K562 (cell line): ENCODE results near the gene ST7. TPM values are rescaled to one million over a fixed set of nuclear protein-coding genes. Genes with fewer than 3 reads are reported as not detected.

Experiments
- BRD4 ChIP-seq: fragments of 200-600 bp; sonication (generic); IDR thresholded peaks from 2 replicates; pipeline ENCODE4 v1.6.1; 2017; ENCODE audit warnings: inconsistent platforms
- CTBP1 ChIP-seq: fragments of 450-650 bp; IDR thresholded peaks from 2 replicates; pipeline ENCODE4 v1.6.1; 2016; ENCODE audit warnings: borderline replicate concordance
- ELF2 ChIP-seq: fragments of 250-450 bp; sonication (Bioruptor Pico); IDR thresholded peaks from 2 replicates; pipeline ENCODE4 v1.5.0; 2021; ENCODE audit warnings: mild to moderate bottlenecking
- FOXJ2 ChIP-seq: fragments of 200-800 bp; sonication (Bioruptor generic); IDR thresholded peaks from 2 replicates; pipeline ENCODE4 v1.6.1; 2016; ENCODE audit warnings: missing genetic modification characterization, missing compliant biosample characterization
- GABPB2 ChIP-seq: fragments of 250-450 bp; sonication (Bioruptor Pico); conservative IDR thresholded peaks from 2 replicates; pipeline ENCODE4 v1.5.1; 2021; ENCODE audit warnings: mild to moderate bottlenecking
- HDAC2 ChIP-seq: fragments of 450-650 bp; IDR thresholded peaks from 2 replicates; pipeline ENCODE4 v1.6.1; 2016; ENCODE audit warnings: mild to moderate bottlenecking
- HMG20A ChIP-seq: fragments of 450-650 bp; formaldehyde crosslinking; conservative IDR thresholded peaks from 2 replicates; pipeline ENCODE4 v1.4.0; 2020; ENCODE audit warnings: mild to moderate bottlenecking, mixed read lengths
- RNF2 ChIP-seq: sonication (generic); IDR thresholded peaks from 2 replicates; pipeline ENCODE4 v1.6.1; 2016
- TAF9B ChIP-seq: fragments of 450-650 bp; IDR thresholded peaks from 2 replicates; pipeline ENCODE4 v1.6.1; 2018; ENCODE audit warnings: mild to moderate bottlenecking; ENCODE audit not compliant: partially characterized antibody
- XRCC4 ChIP-seq: IDR thresholded peaks from one replicate; pipeline ENCODE4 v1.6.1; 2011; ENCODE audit not compliant: insufficient read depth, insufficient read length; ENCODE audit errors: extremely low read depth
- ZBTB7A ChIP-seq: IDR thresholded peaks from 2 replicates; pipeline ENCODE4 v1.6.1; 2011; ENCODE audit warnings: low read depth, mild to moderate bottlenecking, low read length, moderate library complexity, borderline replicate concordance; ENCODE audit not compliant: control insufficient read depth
- ZNF3 ChIP-seq: fragments of 250-450 bp; sonication (Bioruptor Pico); IDR thresholded peaks from 2 replicates; pipeline ENCODE4 v1.5.0; 2021; ENCODE audit warnings: mild to moderate bottlenecking, moderate library complexity
- ZNF408 ChIP-seq: fragments of 250-450 bp; sonication (Bioruptor Pico); IDR thresholded peaks from 2 replicates; pipeline ENCODE4 v1.4.0; 2020; ENCODE audit warnings: low read depth, mild to moderate bottlenecking, moderate library complexity
- ZNF644 ChIP-seq: fragments of 200-800 bp; sonication (Bioruptor generic); IDR thresholded peaks from 2 replicates; pipeline ENCODE4 v1.6.1; 2016; ENCODE audit warnings: low read depth, missing genetic modification characterization, missing compliant biosample characterization
- polyA plus RNA-seq, 8 experiments: library from polyadenylated mRNA; depleted of rRNA in 4 of 8; stranded (reverse) in 5 of 8; unstranded in 3 of 8; fragments of >200 nt; fragmentation: Nextera tagmentation in 2 of 8; fragmentation: Illumina TruSeq in 1 of 8; extraction: Ambion mirVana in 2 of 8; extraction: Trizol in 1 of 8; gene quantifications; 2 replicates each; pipeline versions ENCODE4 v1.2.1 to v1.2.3, GENCODE V29; 2011 to 2014; ENCODE audit warnings: inconsistent platforms in 1 of 8, missing spikeins in 1 of 8
- total RNA-seq, 7 experiments: library from RNA; depleted of rRNA in 6 of 7; stranded (reverse); fragments of >200 nt in 6 of 7; fragmentation: Illumina TruSeq in 2 of 7; extraction: Trizol in 2 of 7; gene quantifications; 2 replicates each; pipeline versions ENCODE4 v1.2.1 to v1.2.3, GENCODE V29; 2011 to 2021; ENCODE audit warnings: low replicate concordance in 1 of 7
- TF ChIP-seq, protein P1 (sequence below), 2 experiments: fragments of 200-800 bp in 1 of 2; sonication (Bioruptor generic) in 1 of 2; sonication (generic) in 1 of 2; formaldehyde crosslinking in 1 of 2; IDR thresholded peaks in 1 of 2; conservative IDR thresholded peaks in 1 of 2; 2 replicates each; pipeline versions ENCODE4 v1.5.0 to v1.6.1; 2016 to 2020; ENCODE audit warnings: missing compliant biosample characterization in 1 of 2, missing genetic modification characterization in 1 of 2, missing genetic modification reagents in 1 of 2
- TF ChIP-seq, protein P2 (sequence below): fragments of 450-650 bp; IDR thresholded peaks from 2 replicates; pipeline ENCODE4 v1.6.1; 2016; ENCODE audit warnings: low read depth, mild to moderate bottlenecking, moderate library complexity

The ST7 gene
- total and polyA plus RNA-seq, 9 of the 15 experiments (the other 6 are each of a cell fraction or from before 2014, with no cell fraction given): 23.9 to 56.3 (median 36.9) TPM

DNA sequence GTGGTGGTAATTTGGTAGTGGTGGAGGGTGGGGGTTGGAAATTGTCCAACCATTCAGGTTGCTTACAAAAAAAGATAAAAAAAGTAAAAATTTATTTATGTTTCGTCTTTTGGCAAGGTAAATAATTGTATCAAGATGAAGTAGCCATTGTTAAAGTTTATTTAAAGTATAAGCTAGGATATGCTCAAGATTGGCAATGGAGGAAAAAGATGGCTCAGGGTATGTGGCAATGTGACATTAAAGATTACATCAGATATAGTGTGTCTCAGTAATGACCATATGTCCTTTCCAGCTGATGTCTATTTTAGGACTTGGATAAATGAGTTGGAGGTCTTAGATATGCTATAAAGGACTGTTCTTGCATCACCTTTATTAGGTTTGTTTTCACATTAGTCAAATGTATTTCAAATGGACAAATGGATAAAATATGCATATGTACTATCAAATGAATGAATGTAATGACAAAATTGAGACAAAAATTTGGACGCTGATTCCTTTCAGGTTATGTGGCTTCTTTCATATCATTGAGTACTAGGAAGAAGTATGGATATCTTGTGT is 60.9 kb downstream of the ST7 start (continued):
- TF ChIP-seq CTBP1: no peak
- TF ChIP-seq RNF2: peak; percentile 20; the same call in 1 of the 2 replicates
- peak; percentile 84; the same call in 1 of the 2 replicates for TF ChIP-seq BRD4
- TF ChIP-seq, protein P1, sequence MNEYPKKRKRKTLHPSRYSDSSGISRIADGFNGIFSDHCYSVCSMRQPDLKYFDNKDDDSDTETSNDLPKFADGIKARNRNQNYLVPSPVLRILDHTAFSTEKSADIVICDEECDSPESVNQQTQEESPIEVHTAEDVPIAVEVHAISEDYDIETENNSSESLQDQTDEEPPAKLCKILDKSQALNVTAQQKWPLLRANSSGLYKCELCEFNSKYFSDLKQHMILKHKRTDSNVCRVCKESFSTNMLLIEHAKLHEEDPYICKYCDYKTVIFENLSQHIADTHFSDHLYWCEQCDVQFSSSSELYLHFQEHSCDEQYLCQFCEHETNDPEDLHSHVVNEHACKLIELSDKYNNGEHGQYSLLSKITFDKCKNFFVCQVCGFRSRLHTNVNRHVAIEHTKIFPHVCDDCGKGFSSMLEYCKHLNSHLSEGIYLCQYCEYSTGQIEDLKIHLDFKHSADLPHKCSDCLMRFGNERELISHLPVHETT (CRISPR knock-in tag; conservative IDR thresholded peaks at IDR 0.05 in 1 of 2, IDR thresholded peaks at IDR 0.05 in 1 of 2): peak in 1 of 2 experiments; percentile 65; a peak in 2 of 4 replicates
- no peak for TF ChIP-seq ZBTB7A
- TF ChIP-seq ZNF644 (tag): no peak
- TF ChIP-seq HMG20A (CRISPR knock-in tag): no peak; the same call in 1 of the 2 replicates
- no peak for TF ChIP-seq ELF2 (CRISPR knock-in tag)
- TF ChIP-seq FOXJ2 (tag): peak; percentile 58; the same call in 1 of the 2 replicates
- no peak for TF ChIP-seq XRCC4
- no peak for TF ChIP-seq ZNF3 (CRISPR knock-in tag)
- TF ChIP-seq ZNF408 (CRISPR knock-in tag): no peak
- TF ChIP-seq GABPB2 (CRISPR knock-in tag): no peak
- peak; percentile 86 for TF ChIP-seq TAF9B
- no peak for TF ChIP-seq HDAC2
- TF ChIP-seq, protein P2, sequence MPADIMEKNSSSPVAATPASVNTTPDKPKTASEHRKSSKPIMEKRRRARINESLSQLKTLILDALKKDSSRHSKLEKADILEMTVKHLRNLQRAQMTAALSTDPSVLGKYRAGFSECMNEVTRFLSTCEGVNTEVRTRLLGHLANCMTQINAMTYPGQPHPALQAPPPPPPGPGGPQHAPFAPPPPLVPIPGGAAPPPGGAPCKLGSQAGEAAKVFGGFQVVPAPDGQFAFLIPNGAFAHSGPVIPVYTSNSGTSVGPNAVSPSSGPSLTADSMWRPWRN: no peak
